Measurements from ENCODE around the gene RHOF.
"Not testable (repeated sequence)": the region's sequence is repeated elsewhere in the genome, so short reads cannot be mapped to it uniquely, and the experiment has no call there.

RHOF gene

GRCh38 chr12:121748218-121748570 is 45.3 kb downstream of the RHOF start:
- no peak for DNase-seq (ENCODE audit: low spot score)

GRCh38 chr12:121745545-121745944 is 47.9 kb downstream of the RHOF start:
- DNase-seq (ENCODE audit: low spot score), result not testable (repeated sequence)

- no peak for DNase-seq (ENCODE audit: low spot score)
Measured at GRCh38 chr12:121741743-121742142, 51.7 kb downstream of the RHOF start.

- no peak for DNase-seq (ENCODE audit: low spot score)
Measured at GRCh38 chr12:121740847-121741246, 52.6 kb downstream of the RHOF start.

GRCh38 chr12:121738340-121738858 is 55.1 kb downstream of the RHOF start:
- DNase-seq (ENCODE audit: low spot score), result no peak

- no peak for DNase-seq (ENCODE audit: low spot score)
Measured at GRCh38 chr12:121733849-121734248, 59.6 kb downstream of the RHOF start.

- no peak for DNase-seq (ENCODE audit: low spot score)
Measured at GRCh38 chr12:121731473-121731872, 62.0 kb downstream of the RHOF start.

GRCh38 chr12:121729021-121729420 is 64.5 kb downstream of the RHOF start:
- no peak for DNase-seq (ENCODE audit: low spot score)

Data from germinal center (tissue), 1 donor.